ENCODE results near the gene S100Z.
"Not testable (repeated sequence)": the region's sequence is repeated elsewhere in the genome, so short reads cannot be mapped to it uniquely, and the experiment has no call there.

Gene S100Z

GRCh38 chr5:76849419-76850291 is at the start of gene S100Z:
Gene S100Z (plus strand): TSS chr5:76850014. CDS start chr5:76875360, 25,346 bp downstream.
- no peak for DNase-seq

- no peak for DNase-seq
Observed at GRCh38 chr5:76800579-76800978, 49.2 kb upstream of the S100Z start.

DNA sequence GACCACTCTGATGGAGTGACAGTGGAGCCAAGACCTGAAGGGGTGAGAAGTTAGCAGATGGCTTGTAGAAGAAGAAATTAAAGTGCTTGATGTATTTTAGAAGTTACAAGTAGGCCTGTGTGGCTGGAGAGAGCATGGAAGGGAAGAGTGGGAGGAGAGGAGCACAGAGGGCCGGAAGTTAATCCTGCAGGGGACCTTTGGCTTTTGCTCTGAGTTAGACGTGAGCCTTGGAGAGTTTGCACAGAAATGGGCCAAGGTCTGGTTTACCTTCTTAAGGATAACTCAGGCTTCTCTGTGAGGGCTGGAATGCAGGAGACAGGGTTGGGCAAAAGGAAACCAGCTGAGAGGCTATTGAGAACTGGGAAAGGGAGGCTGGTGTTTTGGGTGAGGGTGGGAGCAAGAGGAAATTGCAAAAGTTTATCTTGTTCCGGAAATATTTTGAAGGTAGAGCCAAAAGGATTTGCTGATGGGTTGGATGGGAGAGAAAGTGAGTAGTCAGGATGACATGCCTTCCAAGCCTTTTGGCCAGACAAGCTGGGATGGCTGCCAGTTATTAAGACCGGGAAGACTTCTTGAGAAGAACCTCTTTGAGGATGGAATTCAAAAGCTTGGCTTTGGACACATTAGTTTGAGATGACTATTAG is 48.5 kb upstream of the S100Z start:
- no peak for DNase-seq

GRCh38 chr5:76801803-76802195 is 48.0 kb upstream of the S100Z start:
- DNase-seq = no peak

GRCh38 chr5:76804266-76804665 is 45.5 kb upstream of the S100Z start:
- DNase-seq = no peak

DNA sequence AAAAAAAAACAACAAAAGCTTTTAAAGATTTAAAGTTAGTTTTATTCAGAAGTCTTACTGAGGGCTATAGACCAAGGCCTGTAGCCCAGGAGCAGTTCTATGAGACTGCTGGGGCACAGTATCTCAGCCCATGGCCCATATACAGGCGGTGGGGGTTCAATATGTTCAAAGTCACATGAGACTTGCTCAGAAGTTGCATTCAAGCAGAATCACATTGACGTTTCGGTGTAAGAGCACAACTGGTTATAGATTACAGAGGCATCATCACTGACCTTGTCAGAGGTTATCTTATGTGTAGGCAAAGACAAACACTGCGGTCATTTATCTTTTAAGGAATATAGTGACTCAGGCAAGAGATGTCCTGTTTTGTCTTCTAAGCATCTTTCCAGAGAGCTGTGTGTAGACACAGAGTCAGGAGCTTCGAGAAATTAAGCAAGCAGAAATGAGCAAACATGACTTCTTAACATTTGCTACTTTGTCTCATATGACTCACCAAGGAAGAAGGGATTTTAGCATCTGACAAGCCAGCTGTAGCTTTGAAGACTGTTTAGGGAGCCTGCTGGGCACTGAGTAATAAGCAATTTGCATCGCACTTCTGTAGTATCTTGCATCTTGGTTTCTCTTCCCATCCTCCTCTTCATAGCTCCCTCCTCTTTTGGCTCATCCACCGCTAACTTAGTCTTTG is 43.9 kb upstream of the S100Z start:
- DNase-seq = no peak

GRCh38 chr5:76807296-76807695 is 42.5 kb upstream of the S100Z start:
- no peak for DNase-seq

DNA sequence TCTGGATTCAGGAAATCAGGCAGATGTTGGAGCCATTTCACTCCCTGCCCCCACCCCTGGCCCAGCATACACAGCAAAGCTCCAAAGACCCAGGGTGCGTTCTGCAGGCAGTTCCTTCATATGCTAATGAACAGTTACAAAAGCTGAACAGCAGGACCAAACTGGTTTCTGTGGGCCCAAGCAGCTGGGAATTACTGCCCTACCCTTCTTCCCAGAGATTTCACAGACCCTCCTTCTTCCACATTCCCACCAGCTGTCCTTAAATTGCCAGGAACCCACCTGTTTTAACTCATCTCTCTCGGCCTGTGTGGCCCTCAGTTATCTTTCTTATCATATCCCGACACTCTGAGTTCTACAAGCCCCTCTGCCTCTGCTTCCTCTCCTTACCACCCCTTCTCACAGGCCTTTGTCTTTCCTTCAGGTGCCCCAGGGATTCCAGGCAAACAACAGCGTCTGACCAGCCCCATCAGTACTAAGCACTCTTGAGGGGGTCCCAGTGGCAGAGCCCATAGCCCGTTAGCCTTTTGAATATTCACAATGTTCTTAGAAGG is 41.6 kb upstream of the S100Z start:
- no peak for DNase-seq

DNA sequence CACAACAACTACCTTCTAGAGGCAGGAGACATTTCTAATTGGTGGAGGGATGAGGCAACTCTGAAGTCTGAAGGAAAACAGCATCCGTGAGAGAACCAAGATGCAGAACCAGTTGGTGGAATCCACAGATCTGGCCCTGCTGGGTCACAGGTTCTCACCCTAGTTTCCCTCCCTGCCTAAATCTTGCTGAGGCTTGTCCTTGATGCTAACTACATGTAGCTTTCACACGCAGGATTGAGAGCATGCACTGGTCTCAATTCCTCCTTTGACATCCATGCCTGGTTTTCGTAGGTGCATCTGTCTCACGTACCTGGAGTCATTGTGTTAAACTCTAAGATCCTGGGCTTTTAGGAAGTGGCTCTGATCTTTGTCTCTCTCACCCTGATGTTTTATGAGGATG is 40.7 kb upstream of the S100Z start:
- no peak for DNase-seq

GRCh38 chr5:76810236-76810635 is 39.6 kb upstream of the S100Z start:
- DNase-seq = no peak

- DNase-seq = no peak
Observed at GRCh38 chr5:76811214-76811613, 38.6 kb upstream of the S100Z start.

DNA sequence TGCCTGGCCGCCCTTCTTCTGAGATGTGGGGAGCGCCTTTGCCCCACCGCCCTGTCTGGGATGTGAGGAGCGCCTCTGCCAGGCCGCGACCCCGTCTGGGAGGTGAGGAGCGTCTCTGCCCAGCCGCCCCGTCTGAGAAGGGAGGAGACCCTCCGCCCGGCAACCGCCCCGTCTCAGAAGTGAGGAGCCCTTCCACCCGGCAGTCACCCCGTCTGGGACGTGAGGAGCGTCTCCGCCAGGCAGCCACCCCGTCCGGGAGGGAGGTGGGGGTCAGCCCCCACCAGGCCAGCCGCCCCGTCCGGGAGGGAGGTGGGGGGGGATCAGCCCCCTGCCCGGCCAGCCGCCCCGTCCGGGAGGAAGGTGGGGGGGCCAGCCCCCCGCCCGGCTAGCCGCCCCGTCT is 37.6 kb upstream of the S100Z start:
- DNase-seq = not testable (repeated sequence)

GRCh38 chr5:76813982-76814562 is 35.7 kb upstream of the S100Z start:
- DNase-seq = no peak

- DNase-seq = no peak
Observed at GRCh38 chr5:76816110-76816831, 33.5 kb upstream of the S100Z start.

GRCh38 chr5:76818844-76819831 is 30.7 kb upstream of the S100Z start, which contains the start of gene F2RL1:
Gene F2RL1 (plus strand): TSS chr5:76819030. CDS start chr5:76819183, 153 bp downstream.
- peak; percentile 42 to 57 for DNase-seq

GRCh38 chr5:76819851-76820525 is 29.8 kb upstream of the S100Z start:
- DNase-seq = no peak

- DNase-seq = no peak
Observed at GRCh38 chr5:76820526-76820890, 29.3 kb upstream of the S100Z start.

- no peak for DNase-seq
Observed at GRCh38 chr5:76821136-76821535, 28.7 kb upstream of the S100Z start.

DNA sequence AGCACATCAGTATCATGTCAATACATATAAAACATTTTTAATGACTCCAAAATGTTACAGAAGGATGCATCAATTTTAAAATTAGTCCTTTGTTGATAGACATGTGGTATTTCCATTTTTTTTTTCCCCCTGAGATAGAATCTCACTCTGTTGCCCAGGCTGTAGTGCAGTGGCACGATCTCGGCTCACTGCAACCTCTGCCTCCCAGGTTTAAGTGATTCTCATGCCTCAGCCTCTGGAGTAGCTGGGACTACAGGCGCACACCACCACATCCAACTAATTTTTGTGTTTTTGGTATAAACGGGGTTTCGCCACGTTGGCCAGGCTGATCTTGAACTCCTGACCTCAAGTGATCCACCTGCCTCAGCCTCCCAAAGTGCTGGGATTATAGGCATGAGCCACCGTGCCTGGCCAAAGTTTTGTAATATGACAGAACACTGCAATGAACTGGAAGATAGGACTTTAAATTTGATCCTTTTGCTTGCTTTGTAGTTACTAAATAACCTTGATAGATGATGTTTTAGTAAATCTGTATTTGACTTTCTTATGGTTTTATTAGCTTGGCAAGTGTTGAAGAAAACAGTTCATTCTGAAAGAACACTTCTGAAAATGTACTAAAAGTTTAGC is 27.6 kb upstream of the S100Z start:
- DNase-seq = not testable (repeated sequence)

GRCh38 chr5:76826416-76826815 is 23.4 kb upstream of the S100Z start:
- DNase-seq = not testable (repeated sequence)
